GM18526 (cell line): ENCODE data around the gene PPP3CA.

Source experiments
- POLR2A ChIP-seq: IDR thresholded peaks from 3 replicates; pipeline ENCODE4 v1.6.1; 2011; ENCODE audit not compliant: insufficient read length; ENCODE audit errors: extremely low read depth

The PPP3CA gene

GRCh38 chr4:101171747-101172146 is 175.6 kb downstream of the PPP3CA start:
- TF ChIP-seq POLR2A = no peak

DNA sequence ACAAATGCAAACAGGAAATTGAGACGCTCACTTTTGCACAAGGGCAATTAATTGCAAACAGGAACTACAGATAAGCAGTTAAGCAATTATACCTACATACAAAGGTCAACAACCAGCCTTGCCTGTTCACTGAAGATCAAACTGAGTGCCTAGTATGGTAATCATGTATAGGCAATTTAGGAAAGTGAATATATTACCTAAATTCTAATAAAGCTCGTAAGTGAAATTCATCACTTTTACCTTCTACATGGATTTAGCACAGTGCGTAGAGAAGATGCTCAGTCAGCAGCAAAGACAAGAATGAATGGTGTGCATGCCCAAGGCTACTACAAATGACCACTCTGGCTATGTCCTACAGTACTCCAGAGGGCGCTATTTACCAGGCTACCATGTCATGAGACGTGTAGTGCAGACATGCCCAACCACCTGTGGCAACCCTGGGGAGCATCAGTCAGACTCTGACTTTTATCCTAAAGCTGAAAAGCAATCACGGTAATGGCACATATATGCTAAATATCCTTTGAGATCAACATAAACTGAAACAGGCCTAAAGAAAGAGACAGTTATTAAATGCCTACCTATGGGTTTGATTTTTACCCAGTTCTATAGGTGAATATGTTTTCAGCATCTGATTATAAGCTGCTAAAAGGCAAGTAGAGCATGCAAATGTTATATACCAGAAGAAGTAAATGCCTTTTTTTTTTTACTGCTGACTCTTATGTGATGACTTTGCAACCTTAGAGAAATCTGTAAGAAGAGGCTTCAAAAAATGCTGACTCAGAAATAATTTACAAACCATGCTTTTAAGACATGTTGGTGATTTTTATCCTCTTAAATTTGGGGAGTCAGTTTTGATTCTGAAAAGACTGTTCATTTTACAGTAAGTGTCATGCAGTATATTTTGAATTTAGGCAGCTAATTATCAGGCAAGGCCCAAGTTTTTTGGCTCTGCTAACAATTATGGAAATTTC is 178.0 kb downstream of the PPP3CA start:
- TF ChIP-seq POLR2A = no peak

- TF ChIP-seq POLR2A = no peak
Observed at GRCh38 chr4:101163936-101164335, 183.4 kb downstream of the PPP3CA start.

GRCh38 chr4:101162990-101163380 is 184.3 kb downstream of the PPP3CA start:
- TF ChIP-seq POLR2A = no peak

DNA sequence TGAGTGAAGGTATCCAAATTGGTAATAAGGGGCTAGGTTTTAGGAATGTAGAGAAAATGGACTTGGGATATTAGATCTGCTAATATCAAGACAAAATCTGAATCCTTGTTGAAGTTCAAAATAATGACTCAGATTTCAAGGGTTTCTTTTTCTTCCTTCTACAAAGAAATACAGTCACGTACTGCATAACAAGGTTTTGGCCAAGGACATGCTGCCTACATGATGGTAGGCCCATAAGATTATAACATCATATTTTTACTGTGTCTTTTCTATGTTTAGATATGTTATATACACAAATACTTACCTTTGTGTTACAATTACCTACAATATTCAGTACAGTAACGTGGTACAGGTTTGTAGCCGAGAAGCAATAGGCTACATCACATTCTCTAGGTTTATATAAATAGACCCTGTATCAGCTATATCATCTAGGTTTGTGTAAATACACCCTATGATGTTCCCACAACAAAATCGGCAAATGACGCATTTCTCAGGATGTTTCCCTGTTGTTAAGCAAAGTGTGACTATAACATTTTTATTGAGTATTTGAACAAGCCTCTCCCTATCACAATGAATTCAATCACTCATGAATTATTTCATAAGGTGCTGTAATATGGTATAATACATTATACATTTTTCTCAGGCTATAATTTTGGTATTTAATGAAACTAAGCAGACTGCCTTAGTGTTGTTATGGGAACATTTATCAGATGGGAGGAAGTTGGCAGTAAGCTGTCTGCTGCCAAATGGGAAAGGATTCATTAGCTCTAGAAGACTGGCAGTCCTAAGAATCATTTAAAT is 186.3 kb downstream of the PPP3CA start:
- TF ChIP-seq POLR2A = no peak

- no peak for TF ChIP-seq POLR2A
Observed at GRCh38 chr4:101158507-101158906, 188.8 kb downstream of the PPP3CA start.

GRCh38 chr4:101158134-101158482 is 189.2 kb downstream of the PPP3CA start:
- no peak for TF ChIP-seq POLR2A

DNA sequence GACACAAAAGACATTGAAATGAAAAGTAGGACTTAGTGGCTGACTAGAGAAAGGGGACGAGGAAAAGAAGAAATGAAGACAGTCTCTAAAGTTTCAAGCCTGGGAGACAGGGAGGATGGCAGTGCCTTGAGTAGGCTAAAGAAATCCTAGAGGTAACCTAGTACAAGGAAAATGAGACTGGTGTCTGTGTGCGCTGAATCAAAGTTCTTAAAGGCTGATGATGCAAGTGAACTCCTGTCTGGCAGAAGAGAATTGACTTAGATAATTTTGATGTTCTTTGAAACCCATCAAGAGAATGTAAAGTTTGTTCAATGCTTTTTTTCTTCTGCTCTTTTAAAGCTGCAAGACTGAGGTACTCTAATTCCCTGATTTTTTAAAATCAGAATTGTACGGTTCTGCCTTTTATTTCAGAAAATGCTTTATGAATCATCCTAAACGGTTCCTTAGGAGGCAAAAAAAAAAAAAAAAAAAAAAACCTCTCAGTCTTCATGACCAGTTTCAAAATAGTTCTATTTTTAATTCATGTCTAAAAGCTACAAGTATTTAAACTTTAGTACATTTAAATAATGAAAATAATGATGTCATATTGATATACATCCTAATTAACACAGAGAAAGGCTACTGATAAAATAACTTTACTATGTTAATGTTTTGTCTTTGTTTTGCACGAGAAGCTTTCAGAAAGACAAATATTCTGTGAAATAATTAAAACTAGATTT is 189.8 kb downstream of the PPP3CA start:
- no peak for TF ChIP-seq POLR2A

- TF ChIP-seq POLR2A = no peak
Observed at GRCh38 chr4:101156619-101157310, 190.6 kb downstream of the PPP3CA start.

DNA sequence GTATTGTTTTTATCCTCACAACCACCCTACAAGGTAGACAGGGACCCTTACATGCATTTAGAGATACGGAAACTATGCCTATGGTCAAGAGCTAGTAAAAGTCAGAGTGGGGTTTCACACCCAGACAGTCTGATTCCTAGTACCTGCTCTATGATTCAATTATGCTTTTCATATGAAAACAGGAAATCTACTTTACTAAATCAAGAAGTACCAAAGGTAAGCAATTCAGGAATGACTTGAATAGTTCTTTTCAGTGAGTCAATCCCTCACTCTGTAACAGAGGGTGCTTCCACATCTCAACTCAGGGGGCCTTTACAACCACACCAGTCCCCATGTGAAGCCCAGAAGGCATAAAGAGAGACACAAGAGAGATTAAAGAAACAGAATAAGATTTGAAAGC is 191.4 kb downstream of the PPP3CA start:
- TF ChIP-seq POLR2A = no peak

- no peak for TF ChIP-seq POLR2A
Observed at GRCh38 chr4:101155368-101155767, 192.0 kb downstream of the PPP3CA start.

DNA sequence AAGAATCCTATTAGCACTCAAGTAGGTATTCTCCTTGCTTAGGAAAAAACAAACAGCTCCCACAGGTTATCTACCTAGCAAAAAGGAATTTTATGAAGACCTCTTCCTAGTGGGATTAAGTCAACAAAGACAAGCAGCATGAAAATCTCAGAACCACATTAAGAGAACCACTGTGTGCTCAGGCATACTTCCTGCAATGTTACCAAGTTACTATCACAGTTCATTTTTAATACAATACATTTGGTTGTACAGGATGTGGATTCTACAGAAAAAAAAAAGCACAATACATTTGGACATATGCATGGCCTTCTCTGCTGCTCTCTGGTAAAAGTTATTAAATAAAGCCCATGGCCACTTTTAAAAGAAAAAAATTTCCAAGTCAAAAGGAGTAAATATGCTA is 193.7 kb downstream of the PPP3CA start:
- no peak for TF ChIP-seq POLR2A

DNA sequence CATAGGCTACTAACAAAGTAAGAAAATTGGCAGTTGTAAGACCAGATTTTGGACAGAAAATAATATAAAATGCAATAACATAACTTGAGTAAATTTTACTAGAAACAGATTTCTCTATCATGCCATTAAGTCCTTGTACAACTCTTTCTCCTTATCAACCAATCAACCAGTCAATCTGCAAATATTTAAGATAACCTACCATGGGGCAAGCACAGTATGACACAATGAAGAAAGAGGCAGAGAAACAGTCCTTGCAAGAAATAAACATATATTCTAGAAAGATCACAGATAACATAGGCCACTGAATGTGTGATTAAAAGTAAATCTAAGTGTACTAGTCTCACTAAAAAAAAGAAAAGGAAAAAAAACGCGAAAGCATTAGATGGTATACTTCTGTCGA is 194.8 kb downstream of the PPP3CA start:
- TF ChIP-seq POLR2A = no peak

- TF ChIP-seq POLR2A = no peak
Observed at GRCh38 chr4:101148551-101148950, 198.8 kb downstream of the PPP3CA start.

DNA sequence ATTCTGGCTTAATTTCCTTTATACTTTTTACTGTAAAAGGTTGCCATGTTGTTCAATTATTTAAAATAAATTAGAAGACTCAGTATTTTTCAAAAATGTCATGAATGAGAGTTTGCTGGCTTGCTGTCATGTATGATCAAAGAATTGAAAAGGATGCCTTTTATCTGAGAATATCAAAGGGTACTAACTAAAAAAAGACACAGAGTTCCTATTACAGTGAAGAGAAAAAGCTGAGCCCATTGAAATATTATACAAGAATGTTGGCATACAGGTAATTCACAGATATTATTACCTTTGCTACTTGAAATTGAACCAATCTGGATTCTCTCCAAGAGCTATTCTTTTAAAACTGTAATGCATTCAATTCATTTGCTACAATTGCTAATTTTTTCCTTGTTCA is 200.0 kb downstream of the PPP3CA start:
- no peak for TF ChIP-seq POLR2A
